H7 (cell line): Measurements from ENCODE around the gene PRR7. TPM values are rescaled to one million over a fixed set of nuclear protein-coding genes. Genes with fewer than 3 reads are reported as not detected.

Experiments
- DNase-seq: peaks from one replicate; pipeline ENCODE4 v3.0.0; 2012
- H3K27me3 ChIP-seq: 2 replicates; pipeline ENCODE4 v1.6.0; 2011; ENCODE audit warnings: mild to moderate bottlenecking, low read length; ENCODE audit not compliant: control insufficient read depth, insufficient read depth
- H3K36me3 ChIP-seq: replicated peaks from 2 replicates; pipeline ENCODE4 v1.5.1; 2011; ENCODE audit warnings: low read length; ENCODE audit not compliant: control insufficient read depth, insufficient read depth
- H3K4me3 ChIP-seq: 2 replicates; pipeline ENCODE4 v1.5.1; 2011; ENCODE audit warnings: low read depth, mild to moderate bottlenecking, control low read depth, low read length, moderate library complexity; ENCODE audit not compliant: insufficient read depth
- total RNA-seq: library from RNA; depleted of rRNA; stranded (reverse); fragments of >200 nt; shearing (Covaris generic); gene quantifications from 2 replicates; pipeline ENCODE4 v1.2.3, GENCODE V29; 2014

PRR7 gene
- total RNA-seq, 1 experiment from 2014 or later: 12.1 TPM

DNA sequence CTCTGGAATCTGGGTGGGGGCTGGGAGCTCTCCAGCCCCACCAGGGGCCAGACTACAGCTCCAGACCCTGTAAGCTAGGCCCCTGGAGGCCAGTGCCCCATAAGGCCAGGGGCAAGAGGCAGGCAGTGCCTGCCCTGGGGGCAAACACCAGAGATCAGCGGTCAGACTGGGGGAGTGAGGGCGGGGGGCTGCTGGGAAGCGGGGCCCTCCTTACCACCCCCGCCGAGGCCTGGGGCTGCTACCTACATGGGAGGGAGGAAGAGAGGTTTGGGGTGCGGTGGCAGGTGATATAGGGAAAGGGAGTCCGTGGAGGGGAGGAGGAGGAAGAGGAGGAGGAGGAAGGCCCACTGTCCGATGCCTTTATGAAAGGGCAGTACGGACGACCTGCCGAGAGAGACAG lies 12.7 kb downstream of the PRR7 start:
- H3K4me3 ChIP-seq: no peak overlapping the region
- DNase-seq: no peak
- H3K27me3 ChIP-seq: no peaks in the 10 kb centered on the region
- peaks cover 29% of the 10 kb centered on the region for H3K36me3 ChIP-seq

DNA sequence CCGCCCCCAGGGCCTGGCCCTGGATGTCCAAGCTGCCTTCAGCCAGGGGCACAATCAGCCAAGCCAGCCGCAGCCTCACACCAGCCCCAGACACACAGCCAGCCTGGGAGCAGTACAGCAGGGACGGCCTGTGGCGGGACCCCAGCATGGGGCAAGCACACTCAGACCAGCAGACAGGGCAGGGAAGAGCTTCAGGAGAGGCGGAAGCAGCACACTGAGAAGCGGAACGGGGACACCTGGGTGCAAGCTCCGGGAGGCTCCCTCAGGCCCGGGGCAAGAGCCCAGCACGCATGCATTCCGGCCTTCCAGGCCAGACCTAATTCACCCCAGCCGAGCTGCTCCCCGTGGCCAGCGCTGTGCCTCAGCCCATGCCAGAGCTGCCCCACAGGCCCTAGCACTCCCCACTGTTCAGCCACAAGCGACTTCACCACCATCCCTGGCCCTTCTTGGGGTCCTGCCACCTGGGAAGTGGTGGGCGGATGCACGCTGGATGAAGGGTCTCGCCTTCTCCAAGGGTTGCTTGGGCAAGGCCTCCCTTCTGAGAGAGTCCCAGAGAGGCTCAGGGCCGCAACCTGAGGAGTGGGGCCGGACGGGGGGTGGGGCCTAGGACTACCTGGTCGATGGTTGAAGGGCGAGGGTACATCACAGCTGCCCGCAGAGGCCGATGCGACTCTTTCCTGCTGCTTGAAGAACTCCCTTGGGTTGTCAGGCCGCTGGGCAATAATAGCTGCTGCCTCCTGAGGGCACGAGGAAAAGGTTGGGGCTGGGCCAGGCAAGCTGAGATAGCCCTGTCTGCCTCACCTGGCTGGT lies 13.4 kb downstream of the PRR7 start:
- Histone ChIP-seq H3K36me3 (peaks cover 29% of the 10 kb centered on the region), H3K27me3 (no peaks in the 10 kb centered on the region), H3K4me3 (no peak overlapping the region)
- DNase-seq: no peak

DNA sequence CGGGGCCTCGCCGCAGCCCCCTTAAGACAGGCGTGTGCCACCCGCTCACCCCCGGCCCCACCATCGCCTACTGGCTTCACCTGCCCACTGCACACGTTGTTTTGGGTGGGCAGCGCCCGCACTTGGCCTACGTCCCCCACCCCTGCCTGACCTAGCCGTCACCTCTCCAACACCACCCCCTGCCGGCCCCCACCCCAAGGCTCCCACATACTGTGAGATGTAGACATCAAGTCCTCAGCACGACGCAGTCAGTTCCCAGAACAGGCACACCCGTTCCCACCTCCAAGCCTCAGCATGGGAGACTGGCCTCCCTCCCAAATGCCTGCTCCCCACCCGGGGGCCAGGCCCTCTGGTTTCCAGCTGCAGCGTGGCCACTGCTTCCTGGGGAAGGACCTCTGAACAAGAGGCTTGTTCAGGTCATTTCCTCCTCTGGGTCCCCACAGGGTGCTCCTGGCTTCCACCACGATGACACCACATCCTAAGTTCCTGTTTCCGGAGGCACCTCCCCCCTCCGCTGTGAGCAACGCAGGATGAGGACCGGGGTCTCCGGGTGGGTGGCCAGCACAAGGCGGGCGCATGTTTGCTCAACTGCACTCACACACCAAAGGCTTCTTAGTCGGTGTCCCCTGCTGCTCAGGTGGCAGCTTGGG lies 15.5 kb downstream of the PRR7 start:
- no peak for DNase-seq
- peaks cover 43% of the 10 kb centered on the region for H3K36me3 ChIP-seq
- no peak overlapping the region for H3K4me3 ChIP-seq
- no peaks in the 10 kb centered on the region for H3K27me3 ChIP-seq

DNA sequence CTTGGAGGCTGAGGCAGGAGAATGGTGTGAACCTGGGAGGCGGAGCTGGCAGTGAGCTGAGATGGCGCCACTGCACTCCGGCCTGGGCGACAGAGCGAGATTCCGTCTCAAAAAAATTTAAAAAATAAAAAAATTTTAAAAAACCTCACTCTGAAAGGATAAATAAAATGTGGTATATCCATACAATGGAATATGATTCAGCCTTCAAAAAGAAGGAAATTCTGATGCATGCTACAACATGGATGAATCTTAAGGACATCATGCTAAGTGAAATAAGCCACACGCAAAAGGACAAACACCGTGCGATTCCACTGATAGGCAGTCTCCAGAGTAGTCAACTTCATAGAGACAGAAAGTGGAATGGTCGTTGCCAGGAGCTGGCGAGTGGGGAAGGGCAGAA lies 18.4 kb downstream of the PRR7 start:
- Histone ChIP-seq H3K4me3 (no peak overlapping the region), H3K27me3 (no peaks in the 10 kb centered on the region), H3K36me3 (peaks cover 46% of the 10 kb centered on the region)
- DNase-seq: no peak

DNA sequence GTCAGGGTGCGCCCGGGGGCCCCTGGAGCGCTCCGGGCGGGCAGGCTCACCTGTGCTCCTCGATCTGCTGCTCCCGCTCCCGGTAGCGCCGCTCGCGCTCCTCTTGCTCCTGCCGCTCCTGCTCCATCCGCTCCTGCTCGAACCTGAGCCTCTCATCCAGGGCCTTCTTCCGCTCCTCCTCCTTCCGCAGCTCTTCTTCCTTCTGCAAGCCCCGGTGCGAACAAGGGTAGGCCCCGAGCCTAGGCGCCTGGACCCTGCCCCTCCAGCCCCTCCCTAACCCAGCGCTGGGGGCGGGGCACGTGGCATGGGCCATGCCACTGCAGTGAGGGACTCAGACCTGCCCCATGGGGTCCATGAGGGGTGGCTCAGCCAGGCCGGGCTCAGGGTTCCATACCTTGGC lies 20.2 kb downstream of the PRR7 start:
- peaks cover 52% of the 10 kb centered on the region for H3K36me3 ChIP-seq
- no peaks in the 10 kb centered on the region for H3K27me3 ChIP-seq
- H3K4me3 ChIP-seq: no peak overlapping the region
- no peak for DNase-seq

DNA sequence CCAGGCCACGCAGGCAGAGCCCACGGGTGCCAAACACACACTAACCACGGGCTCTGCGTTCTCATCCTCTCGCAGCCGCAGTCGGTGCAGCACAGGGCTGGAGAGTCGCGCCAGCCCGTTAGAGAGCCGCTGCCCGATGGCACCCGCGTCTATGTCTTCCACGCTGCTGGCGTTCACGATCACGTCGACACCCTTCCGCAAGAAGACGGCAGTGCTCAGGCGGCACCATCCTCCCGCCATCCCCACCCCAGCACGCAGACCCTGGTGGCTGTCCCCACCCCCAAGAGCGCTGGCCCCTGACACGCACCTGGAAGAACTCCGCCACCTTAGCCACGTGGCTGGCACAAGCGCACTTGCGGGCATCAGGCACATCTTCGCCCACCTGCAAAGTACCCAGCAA lies 20.8 kb downstream of the PRR7 start:
- Histone ChIP-seq H3K27me3 (no peaks in the 10 kb centered on the region), H3K36me3 (peaks cover 51% of the 10 kb centered on the region), H3K4me3 (no peak overlapping the region)

DNA sequence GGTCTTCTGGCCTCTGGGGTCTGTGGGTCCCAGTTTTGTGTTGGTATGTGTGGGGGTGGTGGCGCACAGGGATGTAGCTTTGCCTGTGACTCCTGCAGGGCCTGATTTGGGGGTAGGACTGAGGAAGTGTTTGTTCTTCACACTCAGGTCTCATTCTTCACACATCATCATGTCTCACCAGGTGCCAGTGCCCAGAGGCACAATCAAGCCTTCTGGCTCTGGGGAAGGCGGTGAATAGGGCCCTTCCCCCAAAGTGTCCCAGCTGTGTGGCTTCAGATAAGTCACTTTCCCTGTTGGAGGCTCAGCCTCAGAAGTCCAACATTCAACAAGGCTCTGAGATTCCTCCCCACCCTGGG lies 21.7 kb downstream of the PRR7 start:
- no peak overlapping the region for H3K4me3 ChIP-seq
- H3K27me3 ChIP-seq: no peaks in the 10 kb centered on the region
- H3K36me3 ChIP-seq: peaks cover 47% of the 10 kb centered on the region
- no peak for DNase-seq

More for the DNA sequence above, 20.8 kb downstream of the PRR7 start:
- no peak for DNase-seq

DNA sequence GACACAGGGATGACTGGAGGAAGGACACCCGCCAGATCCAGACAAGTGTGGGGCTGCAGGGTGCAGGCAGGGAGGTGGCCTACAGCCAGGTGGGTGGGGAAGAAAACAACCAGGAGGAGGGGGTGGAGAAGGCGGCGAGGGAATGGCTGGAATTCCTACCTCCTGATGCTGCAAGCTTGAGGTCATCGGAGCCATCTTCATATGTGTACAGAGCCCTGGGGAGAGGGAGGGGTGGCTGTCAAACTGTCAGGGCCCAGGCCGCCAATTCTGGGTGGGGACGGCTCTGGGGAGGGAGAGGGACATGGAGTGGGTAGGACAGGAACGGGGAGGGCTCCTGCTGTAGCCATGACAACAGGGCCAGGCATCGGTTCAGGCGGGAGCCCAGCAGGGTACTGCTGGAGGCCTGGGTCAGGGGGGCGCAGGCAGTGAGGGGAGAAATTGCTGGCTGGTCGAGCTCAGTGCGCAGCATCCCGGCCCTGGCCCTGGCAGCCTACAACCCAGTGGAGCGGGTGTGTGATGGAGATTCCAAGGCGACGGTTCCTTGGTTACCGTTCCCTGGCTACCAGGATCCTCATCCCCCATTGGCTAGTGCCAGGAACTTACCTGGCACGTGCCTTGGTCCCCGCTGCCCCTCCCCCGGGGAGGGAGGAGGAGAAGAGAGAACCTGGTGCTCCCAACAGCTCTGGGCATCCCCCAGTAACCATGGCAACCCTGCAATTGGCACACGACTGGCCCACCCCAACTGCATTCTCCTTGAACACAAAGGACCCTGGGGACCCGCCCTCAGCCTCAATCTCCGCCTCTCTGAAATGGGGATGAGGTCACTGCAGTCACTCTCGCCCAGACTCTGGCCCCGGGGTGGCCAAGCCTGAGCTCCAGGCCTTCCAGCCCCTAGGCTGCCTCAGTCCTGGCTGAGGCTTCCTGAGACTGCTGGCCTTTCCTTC lies 22.3 kb downstream of the PRR7 start:
- H3K27me3 ChIP-seq: no peaks in the 10 kb centered on the region
- H3K4me3 ChIP-seq: no peak overlapping the region
- H3K36me3 ChIP-seq: peaks cover 45% of the 10 kb centered on the region
- peak; percentile 96 for DNase-seq

DNA sequence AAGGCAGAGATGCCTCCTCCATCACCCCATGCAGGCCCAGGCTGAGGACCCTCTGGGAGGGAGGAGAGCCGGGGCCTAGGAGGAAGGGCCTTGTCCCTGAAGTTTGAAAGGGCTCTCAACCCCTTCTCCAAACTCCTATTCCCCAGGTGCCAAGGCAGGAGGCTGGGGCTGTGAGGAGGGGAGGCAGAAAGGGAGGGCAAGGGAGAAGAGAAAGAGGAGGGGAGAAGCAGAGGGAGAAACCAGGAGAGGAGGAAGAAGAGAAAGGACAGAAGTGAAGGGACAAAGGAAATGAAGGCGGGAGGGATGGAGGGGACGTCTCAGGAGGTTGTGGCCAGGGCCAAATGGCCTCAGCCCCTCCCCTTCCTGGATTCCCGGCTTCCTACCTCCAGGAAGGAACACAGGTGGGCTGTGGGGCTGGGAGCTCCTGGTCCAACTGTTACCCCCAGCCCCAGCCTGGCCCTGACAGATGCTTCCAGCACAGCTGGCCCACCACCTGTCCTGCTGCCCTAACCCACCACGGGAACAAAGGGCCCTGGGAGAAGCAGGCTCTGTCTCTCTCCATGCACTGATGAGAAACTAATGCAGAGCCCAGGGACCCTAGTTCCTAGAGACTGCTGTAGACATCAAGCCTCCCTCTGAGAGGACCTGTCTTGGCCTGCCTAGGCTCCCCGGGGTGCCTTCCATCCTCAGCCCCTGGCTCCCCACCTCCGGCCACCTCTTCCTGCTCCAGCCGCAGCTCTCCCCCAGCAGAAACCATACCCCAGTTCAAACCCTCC lies 23.3 kb downstream of the PRR7 start:
- peaks cover 45% of the 10 kb centered on the region for H3K36me3 ChIP-seq
- no peaks in the 10 kb centered on the region for H3K27me3 ChIP-seq
- peak; percentile 76 for DNase-seq
- no peak overlapping the region for H3K4me3 ChIP-seq

DNA sequence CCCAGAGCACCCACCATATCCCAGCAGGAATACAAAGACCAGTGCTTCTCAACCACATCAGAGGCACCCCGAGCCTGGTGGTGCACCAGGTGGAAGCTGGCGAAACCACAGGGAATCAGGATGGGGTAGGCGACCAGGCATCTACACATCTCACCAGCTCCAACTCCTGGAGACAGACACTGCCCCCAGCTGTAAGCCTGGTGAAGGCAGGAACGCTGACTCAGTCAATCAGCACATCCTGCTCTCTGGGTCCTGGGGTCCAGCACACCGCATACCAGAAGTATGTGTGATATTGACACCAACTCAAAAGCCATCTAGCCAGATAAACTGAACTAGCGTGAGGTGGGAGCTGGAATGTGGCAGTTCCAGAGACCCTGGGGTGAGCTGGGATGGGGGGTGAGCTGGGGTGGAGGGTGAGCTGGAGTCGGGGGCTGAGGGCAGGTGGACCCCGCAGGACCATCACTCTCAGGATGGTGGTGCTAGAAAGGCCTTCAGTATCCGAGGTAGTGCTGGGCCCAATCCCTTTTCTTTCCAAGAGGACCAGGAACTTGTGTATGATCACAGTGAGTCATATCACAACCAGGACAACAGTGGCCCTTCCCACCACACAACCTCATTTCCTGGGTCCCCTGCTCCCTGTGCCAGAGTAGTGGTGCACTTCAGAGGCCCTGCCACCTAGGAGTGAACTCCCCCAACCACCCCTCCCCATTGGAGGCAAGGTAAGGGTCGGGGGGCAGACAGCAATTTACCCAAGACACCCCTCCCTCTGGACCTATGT lies 24.3 kb downstream of the PRR7 start:
- DNase-seq: no peak
- Histone ChIP-seq H3K36me3 (peaks cover 39% of the 10 kb centered on the region), H3K4me3 (no peak overlapping the region), H3K27me3 (no peaks in the 10 kb centered on the region)

DNA sequence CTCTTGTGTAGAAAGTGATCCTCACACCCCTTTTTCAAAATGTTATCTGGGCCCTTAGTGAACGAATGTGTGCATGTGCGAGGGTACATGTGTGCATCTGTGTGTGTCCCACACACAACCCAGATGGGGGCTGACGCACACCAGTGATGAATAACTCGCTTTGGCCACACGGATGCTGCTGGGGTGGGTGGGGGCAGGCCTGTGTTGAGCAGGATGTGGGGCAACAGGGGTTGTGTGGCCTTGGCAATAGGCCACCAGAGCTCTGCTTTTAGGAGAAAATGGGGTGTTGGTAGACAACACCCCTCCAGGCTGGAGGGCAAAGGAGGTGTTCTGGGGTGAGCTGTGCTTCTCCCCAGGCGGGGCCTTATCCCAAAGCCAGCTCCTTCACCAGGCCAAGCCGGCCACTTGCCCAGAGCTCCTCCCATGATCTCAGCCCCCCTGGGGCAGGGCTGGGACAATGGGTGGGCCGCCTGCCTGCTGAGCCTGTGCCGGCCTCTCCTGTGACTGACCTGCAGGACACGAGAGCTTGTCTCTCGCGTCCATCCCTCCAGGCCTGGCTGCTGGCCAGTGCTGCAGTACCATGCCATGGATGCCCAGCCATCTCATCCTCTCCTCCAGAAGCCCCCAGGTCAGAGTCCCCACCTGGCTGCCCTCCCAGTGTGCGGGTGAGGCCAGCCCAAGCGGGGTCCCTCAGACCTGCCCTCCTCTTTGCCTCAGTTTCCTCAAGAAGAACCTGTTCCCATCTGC lies 25.2 kb downstream of the PRR7 start:
- peaks cover 30% of the 10 kb centered on the region for H3K36me3 ChIP-seq

DNA sequence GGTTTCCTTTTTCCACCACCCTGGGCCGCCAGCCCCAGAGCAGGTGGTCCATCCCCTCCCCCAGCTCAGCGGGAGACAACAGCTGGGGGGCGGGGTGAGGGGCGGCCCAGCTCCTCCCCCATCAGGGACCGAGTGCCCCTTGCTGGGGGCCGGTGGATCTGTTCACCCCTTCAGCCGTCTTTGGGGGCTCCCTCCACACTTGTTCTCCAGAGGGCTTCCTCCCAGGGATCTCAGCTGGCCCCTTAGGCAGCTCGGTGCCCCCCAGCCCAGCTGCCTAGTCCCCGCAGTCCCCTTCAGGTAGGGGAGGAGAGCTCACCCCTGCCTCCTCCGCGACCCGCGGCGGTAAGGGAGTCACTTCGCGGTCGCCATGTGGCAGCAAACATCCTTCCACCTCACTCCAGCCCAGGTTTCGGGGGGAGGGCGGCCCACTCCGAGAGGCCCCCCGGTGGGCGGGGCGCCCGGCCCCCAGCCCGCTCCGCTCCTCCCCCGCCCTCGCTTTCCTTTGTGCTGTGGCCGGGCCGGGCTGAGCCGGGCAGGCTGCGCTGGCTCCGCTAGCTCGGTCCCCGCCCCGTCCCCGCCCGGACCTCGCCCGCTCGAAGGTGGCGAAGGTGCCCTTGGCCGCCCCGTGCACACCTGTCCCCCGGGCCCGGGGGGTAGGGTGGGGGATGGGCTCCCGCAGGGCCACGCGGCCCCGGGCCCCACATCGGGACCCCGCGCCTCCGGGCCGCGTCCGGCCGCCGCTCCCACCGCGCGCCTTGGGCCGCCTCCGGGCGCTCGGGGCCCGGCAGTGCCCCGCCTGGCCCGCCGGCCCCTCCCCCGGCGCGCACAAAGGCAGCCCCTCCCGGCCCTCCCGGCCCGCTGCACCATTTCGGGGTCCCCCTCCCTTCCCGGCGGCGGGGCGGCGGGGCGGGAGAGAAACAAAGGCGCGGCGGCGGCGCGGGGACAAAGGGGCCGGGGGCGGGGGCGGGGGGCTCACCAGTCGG lies 26.1 kb downstream of the PRR7 start:
- DNase-seq: peak; percentile 95
- peak overlapping the region; percentile 81 for H3K4me3 ChIP-seq
- H3K36me3 ChIP-seq: peaks cover 25% of the 10 kb centered on the region
- no peaks in the 10 kb centered on the region for H3K27me3 ChIP-seq

More for the DNA sequence above, 25.2 kb downstream of the PRR7 start:
- peak overlapping the region; percentile 81 for H3K4me3 ChIP-seq
- no peak for DNase-seq
- no peaks in the 10 kb centered on the region for H3K27me3 ChIP-seq
